HG02759 (cell line): ENCODE data around the gene F2RL2.

ENCODE experiments used
- ATAC-seq: cut with Tn5 transposase; IDR thresholded peaks from one replicate; pipeline ENCODE4 v1.9.1; 2021; ENCODE audit warnings: mild to moderate bottlenecking, moderate library complexity; ENCODE audit not compliant: unreplicated experiment

The F2RL2 gene

GRCh38 chr5:76622973-76623596, at the start of gene F2RL2:
Gene F2RL2 (minus strand): TSS chr5:76623403. CDS start chr5:76623230, 173 bp downstream.
- ATAC-seq: no peak

- no peak for ATAC-seq
Measured at GRCh38 chr5:76672242-76672641, 49.0 kb upstream of the F2RL2 start.

GRCh38 chr5:76670508-76670907, 47.3 kb upstream of the F2RL2 start:
- no peak for ATAC-seq

- ATAC-seq: no peak
Measured at GRCh38 chr5:76669245-76669644, 46.0 kb upstream of the F2RL2 start.

- ATAC-seq: no peak
Measured at GRCh38 chr5:76667495-76667894, 44.3 kb upstream of the F2RL2 start.

- ATAC-seq: no peak
Measured at GRCh38 chr5:76664079-76664478, 40.9 kb upstream of the F2RL2 start.

GRCh38 chr5:76663573-76663972, 40.4 kb upstream of the F2RL2 start:
- no peak for ATAC-seq

- no peak for ATAC-seq
Measured at GRCh38 chr5:76662521-76662920, 39.3 kb upstream of the F2RL2 start.

- ATAC-seq: no peak
Measured at GRCh38 chr5:76660360-76660759, 37.2 kb upstream of the F2RL2 start.

- ATAC-seq: no peak
Measured at GRCh38 chr5:76657683-76658311, 34.6 kb upstream of the F2RL2 start.

- ATAC-seq: no peak
Measured at GRCh38 chr5:76657091-76657490, 33.9 kb upstream of the F2RL2 start.

GRCh38 chr5:76652809-76653414, 29.7 kb upstream of the F2RL2 start:
- ATAC-seq: no peak

- ATAC-seq: no peak
Measured at GRCh38 chr5:76649140-76649539, 25.9 kb upstream of the F2RL2 start.

GRCh38 chr5:76643371-76643770, 20.2 kb upstream of the F2RL2 start:
- no peak for ATAC-seq

GRCh38 chr5:76642390-76643040, 19.3 kb upstream of the F2RL2 start:
- no peak for ATAC-seq

- ATAC-seq: no peak
Measured at GRCh38 chr5:76641514-76642120, 18.4 kb upstream of the F2RL2 start.

GRCh38 chr5:76638479-76638878, 15.3 kb upstream of the F2RL2 start:
- no peak for ATAC-seq

GRCh38 chr5:76637490-76637889, 14.3 kb upstream of the F2RL2 start:
- ATAC-seq: no peak

GRCh38 chr5:76634661-76635060, 11.5 kb upstream of the F2RL2 start:
- ATAC-seq: no peak

GRCh38 chr5:76626738-76627137, 3.5 kb upstream of the F2RL2 start:
- no peak for ATAC-seq

- no peak for ATAC-seq
Measured at GRCh38 chr5:76625087-76625815, 2.0 kb upstream of the F2RL2 start.
